H1 (cell line): ENCODE data around the gene BRPF3. TPM values are rescaled to one million over a fixed set of nuclear protein-coding genes. Genes with fewer than 3 reads are reported as not detected.

Experiments
- FOSL1 ChIP-seq: IDR thresholded peaks from 2 replicates; pipeline ENCODE4 v1.6.1; 2011; ENCODE audit warnings: mild to moderate bottlenecking, low read depth, low read length, moderate library complexity; ENCODE audit not compliant: insufficient read depth
- GTF2F1 ChIP-seq: IDR thresholded peaks from 2 replicates; pipeline ENCODE4 v1.6.1; 2012; ENCODE audit warnings: low read depth, low read length, improper control_type of control experiment, borderline replicate concordance
- POLR2AphosphoS5 ChIP-seq: IDR thresholded peaks from 2 replicates; pipeline ENCODE4 v1.6.1; 2011; ENCODE audit warnings: low read depth, low read length
- SP1 ChIP-seq: IDR thresholded peaks from 2 replicates; pipeline ENCODE4 v1.6.1; 2011; ENCODE audit warnings: low read depth, low read length
- TAF1 ChIP-seq: IDR thresholded peaks from 2 replicates; pipeline ENCODE4 v1.6.1; 2011; ENCODE audit warnings: mild to moderate bottlenecking, low read depth, low read length
- TBP ChIP-seq: IDR thresholded peaks from 2 replicates; pipeline ENCODE4 v1.6.1; 2011; ENCODE audit warnings: low read depth, low read length, improper control_type of control experiment
- polyA plus RNA-seq, 7 experiments: library from polyadenylated mRNA; depleted of rRNA in 3 of 7; stranded (reverse) in 5 of 7; unstranded in 2 of 7; fragments of >200 nt in 5 of 7; fragments of 200-250 nt in 2 of 7; gene quantifications; 1 replicate in 5 of 7; 2 replicates in 1 of 7; 4 replicates in 1 of 7; pipeline versions ENCODE4 v1.2.1 to v1.2.3, GENCODE V29; 2011 to 2013; ENCODE audit warnings: missing spikeins in 2 of 7, mixed read lengths in 2 of 7
- total RNA-seq: library from RNA; stranded (reverse); fragmentation: NEBNext Ultra II Directional; extraction: Animal tissue kit (Norgen Biotek cat#: 25700); gene quantifications from 2 replicates; pipeline ENCODE4 v1.2.1, GENCODE V29; 2021
- TF ChIP-seq, protein P1 (sequence below): IDR thresholded peaks from 2 replicates; pipeline ENCODE4 v1.6.1; 2012; ENCODE audit warnings: inconsistent platforms

The BRPF3 gene
- total and polyA plus RNA-seq, 2 of the 8 experiments (the other 6 are each of a cell fraction or from before 2014, with no cell fraction given): 26.0 to 37.5 TPM

DNA sequence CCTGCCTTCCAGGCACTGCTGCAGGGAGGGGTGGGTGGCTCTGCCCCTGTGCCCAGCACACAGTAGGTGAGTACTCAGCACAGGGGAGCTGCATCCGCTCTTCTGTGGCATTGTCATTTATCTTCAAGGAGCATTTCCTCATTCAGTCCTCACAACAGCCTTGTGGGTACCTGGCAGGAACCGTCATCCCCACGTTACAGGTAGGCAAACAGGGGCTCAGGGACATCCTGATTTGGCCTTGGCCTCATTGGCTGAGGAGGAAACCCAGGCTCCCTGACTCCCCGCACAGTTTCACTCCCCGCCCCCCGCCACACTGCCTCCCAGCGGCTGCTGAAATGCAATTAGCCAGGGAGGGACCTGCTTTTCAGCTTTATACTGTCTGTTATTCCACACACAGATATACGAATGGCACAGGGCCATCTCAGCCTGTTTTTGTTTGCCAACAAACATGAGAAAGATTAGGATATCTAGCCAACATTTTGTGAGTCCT lies 49.1 kb downstream of the BRPF3 start (continued):
- no peak for TF ChIP-seq TBP
- TF ChIP-seq, protein P1, sequence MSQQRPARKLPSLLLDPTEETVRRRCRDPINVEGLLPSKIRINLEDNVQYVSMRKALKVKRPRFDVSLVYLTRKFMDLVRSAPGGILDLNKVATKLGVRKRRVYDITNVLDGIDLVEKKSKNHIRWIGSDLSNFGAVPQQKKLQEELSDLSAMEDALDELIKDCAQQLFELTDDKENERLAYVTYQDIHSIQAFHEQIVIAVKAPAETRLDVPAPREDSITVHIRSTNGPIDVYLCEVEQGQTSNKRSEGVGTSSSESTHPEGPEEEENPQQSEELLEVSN: no peak
- TF ChIP-seq POLR2AphosphoS5: 0 out of 2 replicates have a peak, but pooled peaks have one; percentile 33
- no peak for TF ChIP-seq GTF2F1
- no peak for TF ChIP-seq FOSL1
- 0 out of 2 replicates have a peak, but pooled peaks have one; percentile 25 for TF ChIP-seq SP1
- 0 out of 2 replicates have a peak, but pooled peaks have one; percentile 7 for TF ChIP-seq TAF1
